Stomach (tissue), 9 donors: Measurements from ENCODE around the gene CACTIN. TPM values are rescaled to one million over a fixed set of nuclear protein-coding genes. Genes with fewer than 3 reads are reported as not detected.
A peak's percentile ranks its signal among the peaks of the same experiment; 100 is the strongest.
"Not testable (repeated sequence)": the region's sequence is repeated elsewhere in the genome, so short reads cannot be mapped to it uniquely, and the experiment has no call there.

Source experiments
- DNase-seq, 2 donors: peaks; one replicate each; pipeline versions ENCODE4 v3.0.0 to v3.0.0-alpha.2; 2013 to 2019
- H3K27ac ChIP-seq, 5 donors: fragments of 200-600 bp in 4 of 5; sonication (generic) in 4 of 5; one replicate each; pipeline ENCODE4 v1.5.1; 2013 to 2019; ENCODE audit warnings: mild to moderate bottlenecking in 1 of 5, moderate library complexity in 1 of 5
- H3K27me3 ChIP-seq, 3 donors: fragments of 200-600 bp; sonication (generic); one replicate each; pipeline ENCODE4 v1.5.1; 2017 to 2019; ENCODE audit warnings: mixed run types in 1 of 3
- H3K36me3 ChIP-seq, 4 donors: fragments of 200-600 bp; sonication (generic); 1 replicate in 3 of 4; 2 replicates in 1 of 4; pipeline ENCODE4 v1.5.1; 2016 to 2019
- H3K4me1 ChIP-seq, 4 donors: fragments of 200-600 bp; sonication (generic); one replicate each; pipeline ENCODE4 v1.5.1; 2016 to 2019
- H3K4me3 ChIP-seq, 4 donors: fragments of 200-600 bp; sonication (generic) in 3 of 4; one replicate each; pipeline ENCODE4 v1.5.1; 2016 to 2019; ENCODE audit warnings: mild to moderate bottlenecking in 1 of 4
- H3K9me3 ChIP-seq, 4 donors: fragments of 200-600 bp; sonication (generic); one replicate each; pipeline ENCODE4 v1.5.1; 2016 to 2019
- CTCF ChIP-seq, 7 experiments: fragments of 450-650 bp in 4 of 7; fragments of 200-600 bp in 3 of 7; sonication (generic) in 3 of 7; IDR thresholded peaks; one replicate each; pipeline ENCODE4 v1.5.1; 2016 to 2019; ENCODE audit warnings: antibody characterized with exemption in 7 of 7, control low read depth in 2 of 7, mild to moderate bottlenecking in 1 of 7
- EP300 ChIP-seq: sonication (generic); formaldehyde crosslinking; IDR thresholded peaks from one replicate; pipeline ENCODE4 v1.6.1; 2017; ENCODE audit warnings: antibody characterized with exemption
- POLR2A ChIP-seq, 4 donors: fragments of 450-650 bp; IDR thresholded peaks; one replicate each; pipeline ENCODE4 v1.6.1; 2016; ENCODE audit warnings: antibody characterized with exemption in 4 of 4, control low read depth in 2 of 4, mild to moderate bottlenecking in 1 of 4, moderate library complexity in 1 of 4
- POLR2AphosphoS5 ChIP-seq, 3 donors: sonication (generic); formaldehyde crosslinking; IDR thresholded peaks; one replicate each; pipeline ENCODE4 v1.6.1; 2016; ENCODE audit warnings: antibody characterized with exemption in 3 of 3
- WGBS, 5 donors: extraction: QIAGEN DNeasy Blood & Tissue Kit in 3 of 5; methylation state at CpG; one replicate each; pipeline versions ENCODE4 v1.1.5 to v1.1.7; 2013 to 2018; 5-methylcytosine and 5-hydroxymethylcytosine counted together
- intact Hi-C: fragments of 100-400 bp; cut with DNase I; formaldehyde crosslinking; loops from one replicate; pipeline ENCODE4 v1.15.1; 2023; ENCODE audit warnings: low total_unique reads
- polyA plus RNA-seq, 3 donors: library from polyadenylated mRNA; stranded (reverse); fragments of 200-250 nt; gene quantifications; one replicate each; pipeline ENCODE4 v1.2.3, GENCODE V29; 2013
- total RNA-seq, 5 donors: library from RNA; depleted of rRNA; stranded (reverse); fragments of >200 nt; gene quantifications; one replicate each; pipeline versions ENCODE4 v1.1.0 to v1.2.3, GENCODE V29; 2014 to 2016
- donor health status: healthy with polysubstance abuse.
- donor health status: Bipolar disorder and iron deficiency.
- donor health status: healthy.

The CACTIN gene
- total and polyA plus RNA-seq, 8 donors: 9.8 to 180 (median 14.7) TPM

- no peaks in the 10 kb centered on the region for H3K9me3 ChIP-seq
- peak within 1 kb of the TSS; percentile 89 to 97 (median 91) for H3K4me3 ChIP-seq
- TF ChIP-seq EP300 (no peak), POLR2AphosphoS5 (IDR thresholded peaks at IDR 0.05) (no peak), CTCF (IDR thresholded peaks at IDR 0.05) (no peak), POLR2A (IDR thresholded peaks at IDR 0.05) (no peak)
- H3K36me3 ChIP-seq: peaks cover 0 to 24% (median 14%) of the 10 kb centered on the region in 4 donors
- H3K4me1 ChIP-seq: peaks cover 23 to 51% (median 40%) of the 10 kb centered on the region in 4 donors
- peak within 1 kb of the TSS; percentile 81 to 93 (median 87) for H3K27ac ChIP-seq
- no peaks in the 10 kb centered on the region for H3K27me3 ChIP-seq
- intact Hi-C loops: no loop called here
- DNase-seq: no peak
- WGBS, 5 donors: 0 to 1% (median 0%) methylated on average over 18 to 30 of the region's 30 CpGs; no CpG with 5 or more reads in 1 of the 5 donors
Measured at GRCh38 chr19:3572855-3573161, 53.8 kb downstream of the CACTIN start, which contains the start of gene HMG20B. Gene HMG20B, plus strand, starts transcription at chr19:3572944. Its CDS starts 366 bp downstream, at chr19:3573310.

- Histone ChIP-seq H3K9me3 (no peaks in the 10 kb centered on the region), H3K4me3 (peak overlapping the region; percentile 89 to 97 (median 91)), H3K27ac (peak overlapping the region; percentile 47 to 93 (median 87)), H3K27me3 (no peaks in the 10 kb centered on the region), H3K4me1 (peaks cover 23 to 51% (median 39%) of the 10 kb centered on the region in 4 donors), H3K36me3 (peaks cover 0 to 24% (median 11%) of the 10 kb centered on the region in 4 donors)
- TF ChIP-seq POLR2AphosphoS5 (IDR thresholded peaks at IDR 0.05) (peak in 1 of 3 donors; percentile 69), EP300 (no peak)
- 2 to 14% (median 3%) methylated on average over 7 to 48 of the region's 48 CpGs for WGBS, 5 donors
- peak; percentile 100 for DNase-seq
- intact Hi-C loops: no loop called here
Measured at GRCh38 chr19:3572132-3572854, 54.3 kb downstream of the CACTIN start.

- intact Hi-C loops: no loop called here
- Histone ChIP-seq H3K27ac (no peak overlapping the region), H3K27me3 (no peaks in the 10 kb centered on the region), H3K36me3 (peaks cover 0 to 13% (median 11%) of the 10 kb centered on the region in 4 donors), H3K9me3 (no peaks in the 10 kb centered on the region), H3K4me1 (peaks cover 15 to 36% (median 25%) of the 10 kb centered on the region in 4 donors), H3K4me3 (no peak overlapping the region)
- no peak for DNase-seq
- TF ChIP-seq POLR2AphosphoS5 (IDR thresholded peaks at IDR 0.05): no peak
- no peak for TF ChIP-seq EP300
- TF ChIP-seq POLR2A (IDR thresholded peaks at IDR 0.05): no peak
- no peak for TF ChIP-seq CTCF (IDR thresholded peaks at IDR 0.05)
- WGBS, 5 donors: 79 to 87% (median 84%) methylated on average over 7 of the region's 7 CpGs
Measured at GRCh38 chr19:3570606-3571011, 56.0 kb downstream of the CACTIN start.

- H3K9me3 ChIP-seq, DNase-seq, H3K27me3 ChIP-seq, H3K36me3 ChIP-seq, intact Hi-C loops, H3K27ac ChIP-seq, H3K4me3 ChIP-seq: not testable (repeated sequence)
- H3K4me1 ChIP-seq: peaks cover 15 to 31% (median 23%) of the 10 kb centered on the region in 4 donors
- WGBS, 5 donors: 71 to 80% (median 75%) methylated on average over 11 of the region's 11 CpGs
Measured at GRCh38 chr19:3570042-3570441, 56.5 kb downstream of the CACTIN start.

GRCh38 chr19:3565139-3565538, 61.5 kb downstream of the CACTIN start:
- intact Hi-C loops: no loop called here
- Histone ChIP-seq H3K4me1 (no peaks in the 10 kb centered on the region), H3K9me3 (no peaks in the 10 kb centered on the region), H3K27me3 (no peaks in the 10 kb centered on the region), H3K4me3 (no peak overlapping the region), H3K36me3 (no peaks in the 10 kb centered on the region), H3K27ac (no peak overlapping the region)
- 89 to 90% (median 89%) methylated on average over 14 to 19 of the region's 19 CpGs for WGBS, 5 donors
- TF ChIP-seq EP300 (no peak), POLR2AphosphoS5 (IDR thresholded peaks at IDR 0.05) (no peak), CTCF (IDR thresholded peaks at IDR 0.05) (no peak), POLR2A (IDR thresholded peaks at IDR 0.05) (no peak)
- no peak for DNase-seq
